Adipose tissue (tissue), 3 donors: ENCODE measurements around the gene RBBP9. TPM values are rescaled to one million over a fixed set of nuclear protein-coding genes. Genes with fewer than 3 reads are reported as not detected.
"Not testable (repeated sequence)": the region's sequence is repeated elsewhere in the genome, so short reads cannot be mapped to it uniquely, and the experiment has no call there.

Experiments
- H3K27ac ChIP-seq: one replicate; pipeline ENCODE4 v1.5.1; 2013; ENCODE audit warnings: low read depth, low read length
- WGBS, 3 donors: extraction: QIAGEN DNeasy Blood & Tissue Kit; methylation state at CpG; one replicate each; pipeline ENCODE4 v1.1.7; 2013; 5-methylcytosine and 5-hydroxymethylcytosine counted together
- polyA plus RNA-seq, 3 donors: library from polyadenylated mRNA; stranded (reverse); fragments of 200-250 nt; gene quantifications; one replicate each; pipeline ENCODE4 v1.2.3, GENCODE V29; 2013
- donor health status: healthy with polysubstance abuse.
- donor health status: Bipolar disorder and iron deficiency.
- donor health status: healthy.

Gene RBBP9
- polyA plus RNA-seq, result 1 to 10 TPM; 3.6 to 6.4 (median 5.2) TPM

GRCh38 chr20:18496740-18497592, at the start of gene RBBP9:
Gene RBBP9 (minus strand): TSS chr20:18497225. CDS start chr20:18497167, 58 bp downstream.
- WGBS, 3 donors, result 1 to 4% (median 3%) methylated on average over 31 of the region's 31 CpGs
- no peak within 1 kb of the TSS for H3K27ac ChIP-seq

GRCh38 chr20:18545566-18545965, 48.5 kb upstream of the RBBP9 start:
- H3K27ac ChIP-seq, result no peak overlapping the region
- 96 to 100% (median 98%) methylated on average over 1 of the region's 1 CpG for WGBS, 3 donors

- WGBS, 3 donors, result 28 to 95% (median 90%) methylated on average over 7 of the region's 7 CpGs
- no peak overlapping the region for H3K27ac ChIP-seq
Measured at GRCh38 chr20:18543932-18544331, 46.9 kb upstream of the RBBP9 start.

- H3K27ac ChIP-seq, result no peak overlapping the region
- WGBS, 3 donors, result 93 to 97% (median 94%) methylated on average over 4 of the region's 4 CpGs
Measured at GRCh38 chr20:18543216-18543615, 46.2 kb upstream of the RBBP9 start.

- no peak overlapping the region for H3K27ac ChIP-seq
- 64 to 97% (median 94%) methylated on average over 5 of the region's 5 CpGs for WGBS, 3 donors
Measured at GRCh38 chr20:18541741-18542140, 44.7 kb upstream of the RBBP9 start.

- no peak overlapping the region for H3K27ac ChIP-seq
- WGBS, 3 donors, result 96 to 97% (median 97%) methylated on average over 2 of the region's 2 CpGs
Measured at GRCh38 chr20:18537651-18538050, 40.6 kb upstream of the RBBP9 start.

- H3K27ac ChIP-seq, result no peak overlapping the region
- WGBS, 3 donors, result 72 to 86% (median 81%) methylated on average over 6 of the region's 6 CpGs
Measured at GRCh38 chr20:18533978-18534644, 37.1 kb upstream of the RBBP9 start.

- H3K27ac ChIP-seq, result no peak overlapping the region
- 28 to 77% (median 73%) methylated on average over 1 of the region's 1 CpG for WGBS, 3 donors
Measured at GRCh38 chr20:18533491-18533890, 36.5 kb upstream of the RBBP9 start.

GRCh38 chr20:18532626-18533025, 35.6 kb upstream of the RBBP9 start:
- no peak overlapping the region for H3K27ac ChIP-seq
- WGBS, 3 donors, result 84 to 96% (median 86%) methylated on average over 6 of the region's 6 CpGs

GRCh38 chr20:18529041-18529440, 32.0 kb upstream of the RBBP9 start:
- no peak overlapping the region for H3K27ac ChIP-seq

- WGBS, 3 donors, result 96 to 99% (median 97%) methylated on average over 2 of the region's 2 CpGs
Measured at GRCh38 chr20:18527836-18528235, 30.8 kb upstream of the RBBP9 start.

GRCh38 chr20:18527339-18527738, 30.3 kb upstream of the RBBP9 start:
- 92 to 96% (median 94%) methylated on average over 2 of the region's 2 CpGs for WGBS, 3 donors
- no peak overlapping the region for H3K27ac ChIP-seq

More at GRCh38 chr20:18527836-18528235, 30.8 kb upstream of the RBBP9 start:
- no peak overlapping the region for H3K27ac ChIP-seq

GRCh38 chr20:18526761-18527160, 29.7 kb upstream of the RBBP9 start:
- WGBS, 3 donors, result 82 to 86% (median 82%) methylated on average over 14 of the region's 14 CpGs
- H3K27ac ChIP-seq, result not testable (repeated sequence)

GRCh38 chr20:18524646-18525045, 27.6 kb upstream of the RBBP9 start:
- no peak overlapping the region for H3K27ac ChIP-seq
- 79 to 100% (median 93%) methylated on average over 1 of the region's 1 CpG for WGBS, 3 donors

- no peak overlapping the region for H3K27ac ChIP-seq
- WGBS, 3 donors, result 89 to 93% (median 90%) methylated on average over 2 of the region's 2 CpGs
Measured at GRCh38 chr20:18523066-18523465, 26.0 kb upstream of the RBBP9 start.

- WGBS, 3 donors, result 87 to 97% (median 97%) methylated on average over 9 of the region's 9 CpGs
Measured at GRCh38 chr20:18522066-18522465, 25.0 kb upstream of the RBBP9 start.

GRCh38 chr20:18515973-18516372, 18.9 kb upstream of the RBBP9 start:
- H3K27ac ChIP-seq, result no peak overlapping the region

More at GRCh38 chr20:18522066-18522465, 25.0 kb upstream of the RBBP9 start:
- not testable (repeated sequence) for H3K27ac ChIP-seq

- WGBS, 3 donors, result 86 to 95% (median 88%) methylated on average over 5 of the region's 5 CpGs
- no peak overlapping the region for H3K27ac ChIP-seq
Measured at GRCh38 chr20:18514127-18514526, 17.1 kb upstream of the RBBP9 start.

- 68 to 90% (median 75%) methylated on average over 7 of the region's 7 CpGs for WGBS, 3 donors
Measured at GRCh38 chr20:18513208-18513607, 16.2 kb upstream of the RBBP9 start.

GRCh38 chr20:18511571-18511970, 14.5 kb upstream of the RBBP9 start:
- 60 to 91% (median 71%) methylated on average over 1 of the region's 1 CpG for WGBS, 3 donors
- H3K27ac ChIP-seq, result no peak overlapping the region

More at GRCh38 chr20:18513208-18513607, 16.2 kb upstream of the RBBP9 start:
- H3K27ac ChIP-seq, result no peak overlapping the region
